MG63 (cell line): ENCODE measurements around the gene SC5D. TPM values are rescaled to one million over a fixed set of nuclear protein-coding genes. Genes with fewer than 3 reads are reported as not detected.

Experiments used
- DNase-seq: peaks from one replicate; pipeline ENCODE4 v3.0.0-alpha.2; 2020
- H3K27me3 ChIP-seq: fragments of 250-450 bp; sonication (Bioruptor Pico); 2 replicates; pipeline ENCODE4 v1.5.1; 2020; ENCODE audit warnings: mild to moderate bottlenecking, moderate library complexity
- H3K36me3 ChIP-seq: fragments of 250-450 bp; sonication (Bioruptor Pico); 2 replicates; pipeline ENCODE4 v1.5.1; 2020; ENCODE audit warnings: mild to moderate bottlenecking, moderate library complexity
- H3K4me3 ChIP-seq: fragments of 250-450 bp; sonication (Bioruptor Pico); 2 replicates; pipeline ENCODE4 v1.5.1; 2020; ENCODE audit warnings: mild to moderate bottlenecking, moderate library complexity
- H3K9me3 ChIP-seq: fragments of 250-450 bp; sonication (Bioruptor Pico); 2 replicates; pipeline ENCODE4 v1.5.1; 2020; ENCODE audit warnings: mild to moderate bottlenecking, moderate library complexity
- total RNA-seq: library from RNA; depleted of rRNA; stranded (reverse); fragments of >200 nt; shearing (Covaris generic); gene quantifications from 2 replicates; pipeline ENCODE4 v1.2.3, GENCODE V29; 2014; ENCODE audit warnings: low replicate concordance

SC5D gene
- total RNA-seq, 1 experiment from 2014 or later, result 20.4 TPM

- DNase-seq, result no peak
- Histone ChIP-seq H3K36me3 (peaks cover 7% of the 10 kb centered on the region), H3K27me3 (no peaks in the 10 kb centered on the region), H3K9me3 (no peaks in the 10 kb centered on the region), H3K4me3 (no peak overlapping the region)
These were observed 18.8 kb downstream of the SC5D start for GRCh38 chr11:121311373-121311772.

DNA sequence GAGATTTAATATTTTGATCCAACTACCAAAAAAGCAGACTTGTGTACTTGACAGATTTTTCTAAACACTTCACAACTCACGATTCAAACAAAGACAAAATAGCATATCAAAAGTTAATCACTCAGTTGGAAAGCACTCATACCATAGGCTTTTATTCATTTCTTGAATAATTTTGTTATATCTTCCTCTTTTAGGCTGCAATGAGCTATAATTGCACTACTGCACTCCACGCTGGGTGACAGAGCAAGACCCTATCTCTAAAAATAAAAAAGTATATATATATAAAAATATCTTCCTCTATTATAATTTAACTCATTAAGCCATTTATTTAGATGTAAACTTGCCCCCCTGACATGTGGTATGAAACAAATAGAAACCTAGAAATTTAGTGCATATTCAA lies 19.9 kb downstream of the SC5D start:
- no peak for DNase-seq
- H3K27me3 ChIP-seq, result no peaks in the 10 kb centered on the region
- H3K36me3 ChIP-seq, result no peaks in the 10 kb centered on the region
- no peaks in the 10 kb centered on the region for H3K9me3 ChIP-seq
- no peak overlapping the region for H3K4me3 ChIP-seq

- Histone ChIP-seq H3K27me3 (no peaks in the 10 kb centered on the region), H3K36me3 (no peaks in the 10 kb centered on the region), H3K9me3 (no peaks in the 10 kb centered on the region), H3K4me3 (no peak overlapping the region)
- DNase-seq, result no peak
These were observed 26.6 kb downstream of the SC5D start for GRCh38 chr11:121318848-121319834.

- H3K36me3 ChIP-seq, result no peaks in the 10 kb centered on the region
- DNase-seq, result no peak
- no peak overlapping the region for H3K4me3 ChIP-seq
- H3K27me3 ChIP-seq, result no peaks in the 10 kb centered on the region
- no peaks in the 10 kb centered on the region for H3K9me3 ChIP-seq
These were observed 29.2 kb downstream of the SC5D start for GRCh38 chr11:121321614-121322243.

DNA sequence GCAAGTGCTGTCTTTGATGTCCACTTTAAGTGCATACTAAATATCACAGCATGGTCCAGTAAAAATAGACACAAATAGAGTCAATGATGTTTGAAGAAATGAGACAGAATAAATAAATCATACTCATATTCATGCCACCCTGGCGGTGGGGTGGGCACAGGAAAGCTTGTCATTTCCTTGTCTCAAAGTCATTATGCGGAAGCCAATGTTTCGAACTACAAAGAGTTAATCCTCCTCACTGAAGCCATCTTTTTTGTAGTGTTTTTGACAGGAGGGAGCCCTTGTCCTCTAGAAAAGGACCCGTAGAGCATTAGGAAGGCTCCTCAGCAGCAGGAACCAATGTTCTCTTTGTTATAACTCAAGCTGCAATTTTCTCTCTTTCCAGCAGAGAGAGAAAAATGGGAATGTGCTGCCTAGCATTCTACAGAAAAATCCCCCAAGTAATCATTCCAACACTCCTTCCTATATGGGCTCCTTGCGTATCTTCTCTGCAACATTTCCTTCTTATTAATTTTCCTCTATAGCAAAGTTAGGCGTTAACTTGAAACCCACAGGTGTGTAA lies 30.6 kb downstream of the SC5D start:
- no peak for DNase-seq
- Histone ChIP-seq H3K36me3 (no peaks in the 10 kb centered on the region), H3K4me3 (no peak overlapping the region), H3K27me3 (no peaks in the 10 kb centered on the region), H3K9me3 (no peaks in the 10 kb centered on the region)

DNA sequence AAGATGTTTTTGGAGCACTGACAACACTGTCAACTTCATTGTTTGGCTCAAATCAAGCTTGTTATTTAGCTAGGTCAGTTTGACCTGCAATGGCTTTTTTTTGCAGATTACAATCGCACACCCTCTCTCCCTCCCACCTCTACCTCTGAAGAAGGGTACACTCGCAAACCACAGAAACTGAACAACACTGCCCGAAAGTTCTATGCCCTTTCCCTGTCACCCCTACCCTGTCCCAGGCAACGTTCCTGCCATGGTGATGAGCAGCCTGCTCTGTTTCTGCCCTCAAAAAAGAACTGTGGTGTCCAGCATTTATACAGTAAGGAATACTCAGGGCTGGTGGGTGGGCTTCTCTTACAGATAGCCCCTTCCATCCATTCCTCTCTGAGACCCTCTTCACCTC lies 33.7 kb downstream of the SC5D start:
- Histone ChIP-seq H3K4me3 (no peak overlapping the region), H3K9me3 (no peaks in the 10 kb centered on the region), H3K27me3 (no peaks in the 10 kb centered on the region), H3K36me3 (no peaks in the 10 kb centered on the region)
- no peak for DNase-seq

- peaks cover 2% of the 10 kb centered on the region; the same call in 1 of the 2 replicates for H3K27me3 ChIP-seq
- no peaks in the 10 kb centered on the region for H3K9me3 ChIP-seq
- DNase-seq, result no peak
These were observed 35.0 kb downstream of the SC5D start for GRCh38 chr11:121327553-121327952.

GRCh38 chr11:121328176-121328966 lies 35.8 kb downstream of the SC5D start:
- Histone ChIP-seq H3K9me3 (no peaks in the 10 kb centered on the region), H3K4me3 (no peak overlapping the region), H3K27me3 (peaks cover 2% of the 10 kb centered on the region; the same call in 1 of the 2 replicates), H3K36me3 (no peaks in the 10 kb centered on the region)
- no peak for DNase-seq

More at GRCh38 chr11:121327553-121327952, 35.0 kb downstream of the SC5D start:
- Histone ChIP-seq H3K36me3 (no peaks in the 10 kb centered on the region), H3K4me3 (no peak overlapping the region)

DNA sequence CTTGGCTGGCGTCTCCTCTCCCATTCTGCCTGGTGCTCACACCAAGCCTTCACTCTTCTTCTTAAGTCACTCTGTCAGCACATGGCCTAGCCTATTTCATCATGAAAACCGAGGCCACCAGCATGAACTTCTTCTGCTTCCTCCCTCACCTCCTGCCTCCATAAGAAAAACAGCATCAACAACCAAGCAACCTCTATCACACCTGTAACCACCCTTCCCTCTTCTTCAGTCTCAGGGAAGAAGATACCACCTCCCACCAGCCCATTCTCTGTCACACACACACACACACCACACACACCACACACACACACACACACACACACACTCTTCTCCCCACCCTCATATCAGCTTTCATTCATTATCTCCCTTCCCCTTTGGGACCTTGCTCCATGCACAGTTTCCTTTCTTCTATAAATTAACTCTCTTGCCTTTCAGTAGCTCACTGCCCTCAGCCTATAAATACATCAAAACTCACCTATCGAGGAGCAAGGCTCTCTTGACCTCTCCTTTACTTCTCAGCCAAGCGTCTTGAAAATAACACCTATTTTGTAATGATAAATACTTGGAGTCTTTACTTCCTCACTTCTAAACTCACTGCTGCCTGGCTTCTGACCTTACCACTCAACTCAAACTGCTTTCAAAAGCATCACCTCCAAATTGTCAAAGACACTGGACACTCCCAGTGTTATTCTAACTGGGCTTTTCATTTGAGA lies 36.6 kb downstream of the SC5D start:
- H3K27me3 ChIP-seq, result peaks cover 4% of the 10 kb centered on the region; the same call in 1 of the 2 replicates
- no peak for DNase-seq
- H3K9me3 ChIP-seq, result no peaks in the 10 kb centered on the region
- H3K4me3 ChIP-seq, result no peak overlapping the region
- H3K36me3 ChIP-seq, result no peaks in the 10 kb centered on the region

- no peaks in the 10 kb centered on the region for H3K36me3 ChIP-seq
- no peak for DNase-seq
- H3K4me3 ChIP-seq, result no peak overlapping the region
- peaks cover 8% of the 10 kb centered on the region for H3K27me3 ChIP-seq
- no peaks in the 10 kb centered on the region for H3K9me3 ChIP-seq
These were observed 37.3 kb downstream of the SC5D start for GRCh38 chr11:121329781-121330395.

- Histone ChIP-seq H3K27me3 (peaks cover 10% of the 10 kb centered on the region), H3K9me3 (no peaks in the 10 kb centered on the region), H3K4me3 (no peak overlapping the region), H3K36me3 (no peaks in the 10 kb centered on the region)
- DNase-seq, result no peak
These were observed 38.3 kb downstream of the SC5D start for GRCh38 chr11:121330614-121331435.

GRCh38 chr11:121334973-121335710 lies 42.6 kb downstream of the SC5D start:
- peaks cover 10% of the 10 kb centered on the region for H3K27me3 ChIP-seq
- DNase-seq, result no peak
- H3K36me3 ChIP-seq, result no peaks in the 10 kb centered on the region
- H3K4me3 ChIP-seq, result no peak overlapping the region
- H3K9me3 ChIP-seq, result no peaks in the 10 kb centered on the region

DNA sequence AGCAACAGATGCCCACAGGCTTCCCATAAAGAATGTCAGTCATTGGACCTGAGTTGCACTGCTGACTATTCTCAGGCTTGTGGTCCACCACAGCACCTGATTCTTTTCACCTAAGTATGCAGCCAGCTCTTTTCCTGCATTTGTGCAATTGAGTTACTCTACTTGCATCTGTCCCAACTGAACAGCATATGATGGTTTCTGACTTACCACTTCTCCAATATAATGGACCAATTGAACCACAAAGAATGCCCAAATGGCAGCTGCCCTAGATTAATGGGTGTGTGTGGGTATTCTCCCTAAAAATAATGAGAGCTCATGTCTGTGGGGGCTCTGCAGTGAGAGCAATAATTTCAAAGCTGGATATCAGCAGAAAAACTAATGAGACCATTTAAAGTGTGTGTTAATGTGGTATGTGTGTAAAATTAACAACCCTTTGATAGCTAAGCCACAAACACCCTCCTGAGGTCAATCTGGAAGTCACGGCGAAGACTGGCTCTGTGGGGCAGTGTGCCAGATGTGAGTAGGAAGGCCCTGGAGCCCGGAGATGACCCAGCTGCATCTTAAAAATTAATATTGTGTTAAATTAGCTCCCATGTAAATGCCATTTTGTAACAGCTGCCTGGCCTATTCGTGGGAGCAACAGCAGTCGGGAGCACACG lies 43.8 kb downstream of the SC5D start:
- Histone ChIP-seq H3K27me3 (peaks cover 10% of the 10 kb centered on the region), H3K9me3 (no peaks in the 10 kb centered on the region), H3K36me3 (no peaks in the 10 kb centered on the region), H3K4me3 (no peak overlapping the region)
- no peak for DNase-seq

DNA sequence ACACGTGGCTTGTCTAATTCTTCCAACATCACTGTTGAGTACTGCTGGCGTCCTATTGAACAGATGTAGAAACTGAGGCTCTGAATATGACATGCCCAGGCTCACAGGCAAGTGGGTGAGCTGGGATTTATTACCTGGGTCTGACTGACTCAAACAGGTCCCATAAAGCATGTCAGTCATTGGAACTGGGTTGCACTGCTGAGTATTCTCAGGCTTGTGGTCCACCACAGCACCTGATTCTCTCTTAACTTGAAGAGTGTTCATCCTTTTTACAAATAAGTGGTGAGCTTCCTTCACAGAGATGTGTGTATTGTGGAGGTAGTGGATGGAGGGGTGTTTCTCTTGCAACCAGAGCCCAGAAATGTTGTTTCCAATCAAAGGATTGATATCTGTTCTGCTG lies 44.5 kb downstream of the SC5D start:
- peaks cover 10% of the 10 kb centered on the region for H3K27me3 ChIP-seq

More for the DNA sequence above, 44.5 kb downstream of the SC5D start:
- DNase-seq, result no peak
- no peaks in the 10 kb centered on the region for H3K9me3 ChIP-seq
- no peak overlapping the region for H3K4me3 ChIP-seq
- no peaks in the 10 kb centered on the region for H3K36me3 ChIP-seq
